ENCODE data around the gene IFNA14.
"Not testable (repeated sequence)": the region's sequence is repeated elsewhere in the genome, so short reads cannot be mapped to it uniquely, and the experiment has no call there.

The IFNA14 gene

GRCh38 chr9:21213411-21214326, 26.1 kb downstream of the IFNA14 start:
- not testable (repeated sequence) for DNase-seq (ENCODE audit: low read depth)

DNA sequence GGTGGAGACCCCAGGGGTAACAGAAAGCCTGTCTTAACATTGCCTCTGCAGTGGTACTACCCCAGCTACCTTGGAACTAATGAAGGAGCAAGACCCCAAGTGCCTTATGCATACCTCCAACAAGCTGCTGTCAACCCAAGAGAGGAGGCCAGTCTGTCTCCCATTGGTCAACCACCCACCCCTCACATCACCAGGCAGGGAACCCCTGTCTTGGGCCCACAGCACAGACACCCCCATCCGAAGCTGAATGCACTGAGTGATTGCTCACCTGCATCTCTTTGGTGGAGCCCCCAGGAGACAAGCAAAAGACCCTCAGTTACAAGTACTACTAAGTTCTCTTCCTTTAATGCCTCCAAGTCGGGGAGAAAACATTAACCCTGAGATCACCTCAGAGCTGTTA, 27.6 kb downstream of the IFNA14 start:
- not testable (repeated sequence) for DNase-seq (ENCODE audit: low read depth)

- DNase-seq (ENCODE audit: low read depth): not testable (repeated sequence)
Observed at GRCh38 chr9:21210782-21211181, 29.0 kb downstream of the IFNA14 start.

- DNase-seq (ENCODE audit: low read depth): no peak
Observed at GRCh38 chr9:21210311-21210710, 29.5 kb downstream of the IFNA14 start.

DNA sequence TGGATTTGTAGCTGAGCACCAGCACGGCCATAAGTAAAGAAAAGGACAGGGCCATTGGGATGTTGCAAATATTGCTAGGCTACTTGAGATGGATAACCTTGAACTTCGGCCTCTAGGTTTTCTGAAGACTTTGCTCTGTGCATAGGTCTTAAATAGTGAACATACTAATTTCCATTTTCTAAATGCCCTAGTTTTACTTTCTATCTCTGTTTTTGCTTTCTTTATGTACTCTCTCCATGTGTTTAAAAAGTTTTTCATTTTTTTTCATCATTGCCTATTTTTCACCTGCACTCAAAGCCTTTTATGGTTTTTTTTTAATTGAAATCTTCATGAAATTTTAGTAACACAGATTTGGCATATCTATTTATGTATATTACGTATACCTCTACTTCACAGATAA, 32.8 kb downstream of the IFNA14 start, which contains the start of gene IFNA10:
Gene IFNA10 (minus strand): TSS at position 101 of the 400 bp plus-strand sequence. CDS start 46 bp downstream, at position 55.
- DNase-seq (ENCODE audit: low read depth): not testable (repeated sequence)

DNA sequence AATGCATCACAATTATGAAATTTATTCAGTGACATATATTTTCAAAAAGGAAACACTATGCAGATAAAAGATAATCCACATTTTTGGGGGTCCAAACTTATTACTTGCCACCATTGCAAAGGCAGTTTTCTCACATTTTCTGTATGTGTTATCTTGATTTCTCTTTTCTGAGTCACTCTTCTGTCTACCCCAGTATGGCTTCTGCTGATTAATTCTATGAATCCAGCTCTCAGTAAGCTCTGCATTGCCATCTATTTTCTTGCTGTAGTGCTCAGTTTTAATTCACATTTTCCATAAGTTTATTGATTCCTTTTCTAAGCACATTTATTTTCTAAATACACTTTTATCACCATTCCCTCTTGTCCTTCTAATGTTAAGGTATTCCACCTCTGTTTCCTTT, 34.6 kb downstream of the IFNA14 start:
- DNase-seq (ENCODE audit: low read depth): no peak

DNA sequence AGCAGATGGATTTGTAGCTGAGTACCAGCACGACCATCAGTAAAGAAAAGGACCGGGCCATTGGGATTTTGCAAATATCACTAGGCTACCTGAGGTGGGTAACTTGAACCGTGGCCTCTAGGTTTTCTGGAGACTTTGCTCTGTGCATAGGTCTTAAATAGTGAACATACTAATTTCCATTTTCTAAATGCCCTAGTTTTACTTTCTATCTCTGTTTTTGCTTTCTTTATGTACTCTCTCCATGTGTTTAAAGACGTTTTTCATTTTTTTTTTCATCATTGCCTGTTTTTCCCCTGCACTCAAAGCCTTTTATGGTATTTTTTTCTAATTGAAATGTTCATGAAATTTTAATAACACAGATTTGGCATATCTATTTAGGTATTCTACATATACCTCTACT, 37.7 kb downstream of the IFNA14 start, which contains the start of gene IFNA7:
Gene IFNA7 (minus strand): TSS at position 101 of the 400 bp plus-strand sequence. CDS start 40 bp downstream, at position 61.
- not testable (repeated sequence) for DNase-seq (ENCODE audit: low read depth)

GRCh38 chr9:21194867-21195776, 44.7 kb downstream of the IFNA14 start:
- not testable (repeated sequence) for DNase-seq (ENCODE audit: low read depth)

Data from stimulated activated CD8-positive, alpha-beta memory T cell treated with anti-CD3 and anti-CD28 coated beads, Interleukin-4, amount 100 ng/mL, for 24 hours (primary cell).